Gastrocnemius medialis (tissue), 4 donors: ENCODE measurements around the gene RBL2. TPM values are rescaled to one million over a fixed set of nuclear protein-coding genes. Genes with fewer than 3 reads are reported as not detected.

Experiments
- ATAC-seq, 2 donors: fragments of 150-250 bp; one replicate each; pipeline ENCODE4 v1.9.1; 2016
- DNase-seq, 2 donors: peaks; one replicate each; pipeline ENCODE4 v3.0.0-alpha.2; 2019
- H3K27ac ChIP-seq, 4 donors: fragments of 200-600 bp; sonication (generic); 1 replicate in 1 of 4; 2 replicates in 3 of 4; pipeline ENCODE4 v1.5.1; 2016 to 2018; ENCODE audit warnings: mild to moderate bottlenecking in 2 of 4, moderate library complexity in 1 of 4
- H3K27me3 ChIP-seq, 3 donors: fragments of 200-600 bp; sonication (generic) in 2 of 3; 1 replicate in 1 of 3; 2 replicates in 2 of 3; pipeline versions ENCODE4 v1.5.1 to v1.6.0; 2016 to 2019; ENCODE audit warnings: mild to moderate bottlenecking in 1 of 3, moderate library complexity in 1 of 3
- H3K36me3 ChIP-seq, 2 donors: fragments of 200-600 bp; sonication (generic) in 1 of 2; one replicate each; pipeline ENCODE4 v1.5.1; 2017 to 2018
- H3K4me1 ChIP-seq, 2 donors: fragments of 200-600 bp; sonication (generic) in 1 of 2; one replicate each; pipeline ENCODE4 v1.5.1; 2016 to 2017; ENCODE audit warnings: mild to moderate bottlenecking in 2 of 2
- H3K4me3 ChIP-seq, 4 donors: fragments of 200-600 bp; sonication (generic) in 3 of 4; 1 replicate in 1 of 4; 2 replicates in 3 of 4; pipeline ENCODE4 v1.5.1; 2016 to 2019; ENCODE audit warnings: mild to moderate bottlenecking in 2 of 4
- H3K9me3 ChIP-seq, 3 donors: fragments of 200-600 bp; sonication (generic) in 2 of 3; 1 replicate in 1 of 3; 2 replicates in 2 of 3; pipeline ENCODE4 v1.5.1; 2016 to 2019
- CTCF ChIP-seq, 5 experiments: fragments of 450-650 bp in 3 of 5; fragments of 200-600 bp in 2 of 5; sonication (generic) in 2 of 5; IDR thresholded peaks in 4 of 5; conservative IDR thresholded peaks in 1 of 5; 1 replicate in 4 of 5; 2 replicates in 1 of 5; pipeline ENCODE4 v1.5.1; 2016 to 2019; ENCODE audit warnings: antibody characterized with exemption in 5 of 5, mild to moderate bottlenecking in 3 of 5, moderate library complexity in 3 of 5
- POLR2A ChIP-seq, 2 donors: fragments of 450-650 bp; IDR thresholded peaks; one replicate each; pipeline ENCODE4 v1.6.1; 2017; ENCODE audit warnings: antibody characterized with exemption in 2 of 2, mild to moderate bottlenecking in 2 of 2, moderate library complexity in 2 of 2
- in situ Hi-C, 4 donors: fragments of 200-750 bp; cut with MboI; loops; one replicate each; pipeline versions ENCODE4 v1.15.0 to v1.8.0; 2017; ENCODE audit warnings: low sequenced_read_pairs in 4 of 4
- intact Hi-C: fragments of 100-400 bp; cut with DNase I; formaldehyde crosslinking; loops from one replicate; pipeline ENCODE4 v1.15.1; 2023; ENCODE audit warnings: low total_unique reads
- total RNA-seq, 4 donors: library from RNA; depleted of rRNA; stranded (reverse); fragments of >200 nt; gene quantifications; one replicate each; pipeline versions ENCODE4 v1.1.0 to v1.2.3, GENCODE V29; 2016

RBL2 gene
- total RNA-seq, 4 donors from 2014 or later = 48.0 to 60.6 (median 58.0) TPM

DNA sequence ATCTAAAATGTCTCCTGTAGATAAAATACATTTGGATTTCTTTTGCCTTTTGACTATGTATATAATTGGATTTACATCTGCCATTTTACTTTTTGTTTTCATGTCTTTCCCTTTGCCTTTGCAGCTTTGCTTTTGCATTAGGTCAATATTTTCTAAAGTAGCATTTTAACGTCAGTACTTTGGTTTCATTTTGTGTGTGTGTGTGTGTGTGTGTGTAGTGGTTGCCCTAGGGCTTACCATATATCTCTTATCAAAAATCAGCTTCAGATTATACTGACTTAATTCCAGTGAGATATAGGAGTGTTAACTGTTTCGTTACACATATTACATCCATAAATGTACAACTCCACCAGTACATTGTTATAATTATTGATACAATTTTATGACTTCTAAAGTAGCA, 42.6 kb downstream of the RBL2 start:
- TF ChIP-seq POLR2A (IDR thresholded peaks at IDR 0.05) (no peak), CTCF (IDR thresholded peaks at IDR 0.05 in 4 of 5, conservative IDR thresholded peaks at IDR 0.05 in 1 of 5) (no peak)
- H3K27ac ChIP-seq = no peak overlapping the region
- in situ Hi-C loops (no loop called here), intact Hi-C loops (no loop called here)
- no peak for ATAC-seq
- H3K9me3 ChIP-seq = no peaks in the 10 kb centered on the region
- no peak for DNase-seq
- H3K27me3 ChIP-seq = no peaks in the 10 kb centered on the region
- H3K4me1 ChIP-seq = no peaks in the 10 kb centered on the region
- H3K4me3 ChIP-seq = no peak overlapping the region
- H3K36me3 ChIP-seq = peaks cover 3 to 47% of the 10 kb centered on the region in 2 donors

DNA sequence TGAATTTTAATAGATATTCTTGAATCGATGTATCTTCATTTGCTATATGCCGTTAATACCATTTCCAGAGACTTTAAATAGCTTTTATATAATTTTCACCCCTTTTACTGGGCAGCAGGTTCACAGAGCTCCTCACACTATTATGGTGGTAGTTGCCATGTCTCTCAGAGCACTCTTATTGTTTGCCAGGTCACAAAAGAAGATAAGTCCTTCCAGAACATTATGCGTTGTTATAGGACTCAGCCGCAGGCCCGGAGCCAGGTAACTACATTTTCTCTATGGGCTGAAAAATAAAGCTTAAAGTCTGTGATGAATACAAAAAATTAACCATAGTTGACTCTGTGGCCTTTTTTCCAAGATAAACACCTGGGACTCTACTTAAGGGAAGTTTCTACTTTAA, 44.7 kb downstream of the RBL2 start:
- Histone ChIP-seq H3K4me1 (no peaks in the 10 kb centered on the region), H3K9me3 (no peaks in the 10 kb centered on the region), H3K4me3 (no peak overlapping the region), H3K27me3 (no peaks in the 10 kb centered on the region), H3K36me3 (peaks cover 3 to 58% of the 10 kb centered on the region in 2 donors), H3K27ac (no peak overlapping the region)
- in situ Hi-C loops = no loop called here
- DNase-seq (no peak), ATAC-seq (no peak)
- intact Hi-C loops = no loop called here
- TF ChIP-seq CTCF (IDR thresholded peaks at IDR 0.05 in 4 of 5, conservative IDR thresholded peaks at IDR 0.05 in 1 of 5) (no peak), POLR2A (IDR thresholded peaks at IDR 0.05) (no peak)

DNA sequence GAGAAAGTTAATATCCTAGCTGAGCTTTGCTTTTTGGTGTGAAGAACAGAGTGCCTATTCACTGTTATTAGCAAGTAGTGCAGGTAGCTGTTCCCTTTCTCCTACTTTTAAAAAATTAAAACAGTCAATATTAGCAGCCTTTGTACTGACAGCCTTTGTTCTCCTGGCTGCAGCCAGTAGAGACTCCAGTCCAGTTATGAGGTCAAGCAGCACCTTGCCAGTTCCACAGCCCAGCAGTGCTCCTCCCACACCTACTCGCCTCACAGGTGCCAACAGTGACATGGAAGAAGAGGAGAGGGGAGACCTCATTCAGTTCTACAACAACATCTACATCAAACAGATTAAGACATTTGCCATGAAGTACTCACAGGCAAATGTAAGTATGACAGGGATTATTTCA, 46.1 kb downstream of the RBL2 start:
- in situ Hi-C loops = no loop called here
- H3K4me1 ChIP-seq = no peaks in the 10 kb centered on the region
- H3K4me3 ChIP-seq = no peak overlapping the region
- intact Hi-C loops = loop anchor here (5.0 kb wide), 1 partner anchor 33 kb away; no protein-coding TSS in a partner anchor
- no peak for TF ChIP-seq CTCF (IDR thresholded peaks at IDR 0.05 in 4 of 5, conservative IDR thresholded peaks at IDR 0.05 in 1 of 5)
- no peak for TF ChIP-seq POLR2A (IDR thresholded peaks at IDR 0.05)
- H3K36me3 ChIP-seq = peaks cover 3 to 63% of the 10 kb centered on the region in 2 donors
- no peak overlapping the region for H3K27ac ChIP-seq
- no peaks in the 10 kb centered on the region for H3K9me3 ChIP-seq
- DNase-seq (no peak), ATAC-seq (no peak)
- no peaks in the 10 kb centered on the region for H3K27me3 ChIP-seq

GRCh38 chr16:53482123-53482522, 47.9 kb downstream of the RBL2 start:
- Histone ChIP-seq H3K27ac (no peak overlapping the region), H3K9me3 (no peaks in the 10 kb centered on the region), H3K36me3 (peaks cover 3 to 71% of the 10 kb centered on the region in 2 donors), H3K4me3 (no peak overlapping the region), H3K4me1 (no peaks in the 10 kb centered on the region), H3K27me3 (no peaks in the 10 kb centered on the region)
- in situ Hi-C loops (no loop called here), intact Hi-C loops (loop anchor here (5.0 kb wide), 1 partner anchor 35 kb away; no protein-coding TSS in a partner anchor)
- TF ChIP-seq CTCF (IDR thresholded peaks at IDR 0.05 in 4 of 5, conservative IDR thresholded peaks at IDR 0.05 in 1 of 5) (no peak), POLR2A (IDR thresholded peaks at IDR 0.05) (no peak)
- DNase-seq (no peak), ATAC-seq (no peak)

GRCh38 chr16:53484542-53484941, 50.3 kb downstream of the RBL2 start:
- Histone ChIP-seq H3K27me3 (no peaks in the 10 kb centered on the region), H3K9me3 (no peaks in the 10 kb centered on the region), H3K36me3 (peaks cover 3 to 64% of the 10 kb centered on the region in 2 donors), H3K4me1 (peaks cover 8 to 11% of the 10 kb centered on the region in 2 donors), H3K27ac (no peak overlapping the region), H3K4me3 (no peak overlapping the region)
- intact Hi-C loops = loop anchor here (5.0 kb wide), 1 partner anchor 37 kb away; no protein-coding TSS in a partner anchor
- ATAC-seq = no peak
- DNase-seq = no peak
- in situ Hi-C loops = no loop called here
- no peak for TF ChIP-seq CTCF (IDR thresholded peaks at IDR 0.05 in 4 of 5, conservative IDR thresholded peaks at IDR 0.05 in 1 of 5)
- TF ChIP-seq POLR2A (IDR thresholded peaks at IDR 0.05) = no peak
